PC-9 (cell line): ENCODE results near the gene NAPB.

ENCODE experiments used
- EZH2 ChIP-seq: fragments of 200-600 bp; sonication (generic); IDR thresholded peaks from 2 replicates; pipeline ENCODE4 v1.8.0; 2017; ENCODE audit warnings: antibody characterized with exemption, low read depth
- TF ChIP-seq, protein P1 (sequence below): fragments of 200-600 bp; sonication (generic); conservative IDR thresholded peaks from 2 replicates; pipeline ENCODE4 v1.6.1; 2017; ENCODE audit warnings: mixed run types, antibody characterized with exemption, mild to moderate bottlenecking, moderate library complexity

DNA sequence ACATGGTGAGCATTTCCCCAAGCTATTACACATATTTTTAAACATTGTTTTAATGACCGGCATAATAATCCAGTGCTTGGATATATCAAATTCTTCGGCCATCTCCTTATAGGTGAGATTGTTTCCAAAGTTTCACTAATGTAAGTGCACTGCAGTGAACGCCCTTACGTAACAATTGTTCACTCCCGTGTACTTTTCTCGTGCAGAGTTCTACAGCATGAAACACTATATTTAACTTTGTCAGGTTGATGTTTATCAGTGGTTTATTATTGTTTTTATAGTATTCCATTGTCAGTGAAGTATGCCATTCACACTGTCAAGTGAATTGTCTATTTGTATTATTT lies 62.8 kb downstream of the NAPB start:
- no peak for TF ChIP-seq EZH2
- TF ChIP-seq, protein P1, sequence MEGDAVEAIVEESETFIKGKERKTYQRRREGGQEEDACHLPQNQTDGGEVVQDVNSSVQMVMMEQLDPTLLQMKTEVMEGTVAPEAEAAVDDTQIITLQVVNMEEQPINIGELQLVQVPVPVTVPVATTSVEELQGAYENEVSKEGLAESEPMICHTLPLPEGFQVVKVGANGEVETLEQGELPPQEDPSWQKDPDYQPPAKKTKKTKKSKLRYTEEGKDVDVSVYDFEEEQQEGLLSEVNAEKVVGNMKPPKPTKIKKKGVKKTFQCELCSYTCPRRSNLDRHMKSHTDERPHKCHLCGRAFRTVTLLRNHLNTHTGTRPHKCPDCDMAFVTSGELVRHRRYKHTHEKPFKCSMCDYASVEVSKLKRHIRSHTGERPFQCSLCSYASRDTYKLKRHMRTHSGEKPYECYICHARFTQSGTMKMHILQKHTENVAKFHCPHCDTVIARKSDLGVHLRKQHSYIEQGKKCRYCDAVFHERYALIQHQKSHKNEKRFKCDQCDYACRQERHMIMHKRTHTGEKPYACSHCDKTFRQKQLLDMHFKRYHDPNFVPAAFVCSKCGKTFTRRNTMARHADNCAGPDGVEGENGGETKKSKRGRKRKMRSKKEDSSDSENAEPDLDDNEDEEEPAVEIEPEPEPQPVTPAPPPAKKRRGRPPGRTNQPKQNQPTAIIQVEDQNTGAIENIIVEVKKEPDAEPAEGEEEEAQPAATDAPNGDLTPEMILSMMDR = no peak
